Left ventricle myocardium inferior (tissue), 1 donor: ENCODE results near the gene PDK2. TPM values are rescaled to one million over a fixed set of nuclear protein-coding genes. Genes with fewer than 3 reads are reported as not detected.
A peak's percentile ranks its signal among the peaks of the same experiment; 100 is the strongest.

Experiments used
- DNase-seq: peaks from one replicate; pipeline ENCODE4 v3.0.0-alpha.2; 2020
- H3K27ac ChIP-seq: fragments of 200-600 bp; replicated peaks from 2 replicates; pipeline ENCODE4 v1.8.0; 2021
- H3K27me3 ChIP-seq: fragments of 200-600 bp; 2 replicates; pipeline ENCODE4 v1.8.0; 2021; ENCODE audit warnings: low read depth
- H3K36me3 ChIP-seq: fragments of 200-600 bp; 2 replicates; pipeline ENCODE4 v1.8.0; 2021
- H3K4me1 ChIP-seq: fragments of 200-600 bp; 2 replicates; pipeline ENCODE4 v1.8.0; 2021
- H3K4me3 ChIP-seq: fragments of 200-600 bp; 2 replicates; pipeline ENCODE4 v1.8.0; 2021; ENCODE audit warnings: mild to moderate bottlenecking, moderate library complexity
- H3K9me3 ChIP-seq: fragments of 200-600 bp; replicated peaks from 2 replicates; pipeline ENCODE4 v1.8.0; 2021
- intact Hi-C: fragments of 100-400 bp; cut with micrococcal nuclease; formaldehyde crosslinking; loops from one replicate; pipeline ENCODE4 v1.11.0; 2022
- total RNA-seq: library from RNA; stranded (reverse); fragmentation: NEBNext Ultra II Directional; extraction: Animal tissue kit (Norgen Biotek cat#: 25700); gene quantifications from one replicate; pipeline ENCODE4 v1.2.1, GENCODE V29; 2021
- TF ChIP-seq, protein P1 (sequence below): fragments of 200-600 bp; IDR thresholded peaks from 2 replicates; pipeline ENCODE4 v1.8.0; 2021; ENCODE audit warnings: antibody characterized with exemption, mild to moderate bottlenecking, borderline replicate concordance
- donor health status: DM: no; HTN: yes; CAD: no; lungs with severe emphysema.

The PDK2 gene
- total RNA-seq, 1 donor from 2014 or later, result 206 TPM

DNA sequence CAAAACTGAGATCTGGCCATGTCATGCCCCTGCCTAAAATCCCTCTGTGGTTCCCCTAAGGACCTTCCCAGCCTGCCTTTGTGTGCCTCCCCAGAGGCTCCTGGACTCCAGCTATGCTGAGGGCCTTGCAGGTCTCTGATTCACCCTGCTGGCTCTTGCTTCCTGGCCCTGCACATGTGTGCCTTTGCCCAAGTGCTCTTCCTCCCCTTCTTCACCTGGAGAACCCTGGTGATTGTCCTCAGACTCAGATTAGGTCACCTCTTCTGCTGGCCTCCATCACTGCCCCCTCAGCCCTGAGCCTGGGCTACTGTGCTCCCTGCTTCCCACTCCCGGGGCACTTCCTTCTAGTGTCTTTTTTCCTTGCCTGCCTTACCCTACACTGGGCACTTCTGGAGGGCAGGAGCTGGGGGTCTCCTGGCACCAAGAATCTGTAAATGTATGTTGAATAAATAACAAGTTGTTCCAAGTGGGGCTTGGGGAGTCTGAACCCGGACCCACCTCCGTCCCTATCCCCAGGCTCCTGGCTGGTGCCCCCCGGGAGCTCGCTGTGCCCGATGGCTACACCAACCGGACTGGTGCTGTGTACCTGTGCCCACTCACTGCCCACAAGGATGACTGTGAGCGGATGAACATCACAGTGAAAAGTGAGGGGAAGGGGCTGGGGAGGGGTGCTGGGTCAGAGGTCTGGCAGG, 31.4 kb upstream of the PDK2 start:
- DNase-seq, result no peak
- Histone ChIP-seq H3K27me3 (no peaks in the 10 kb centered on the region), H3K4me1 (peaks cover 92% of the 10 kb centered on the region), H3K9me3 (no peaks in the 10 kb centered on the region), H3K4me3 (no peak overlapping the region), H3K36me3 (no peaks in the 10 kb centered on the region), H3K27ac (peak overlapping the region; percentile 91)
- TF ChIP-seq, protein P1, sequence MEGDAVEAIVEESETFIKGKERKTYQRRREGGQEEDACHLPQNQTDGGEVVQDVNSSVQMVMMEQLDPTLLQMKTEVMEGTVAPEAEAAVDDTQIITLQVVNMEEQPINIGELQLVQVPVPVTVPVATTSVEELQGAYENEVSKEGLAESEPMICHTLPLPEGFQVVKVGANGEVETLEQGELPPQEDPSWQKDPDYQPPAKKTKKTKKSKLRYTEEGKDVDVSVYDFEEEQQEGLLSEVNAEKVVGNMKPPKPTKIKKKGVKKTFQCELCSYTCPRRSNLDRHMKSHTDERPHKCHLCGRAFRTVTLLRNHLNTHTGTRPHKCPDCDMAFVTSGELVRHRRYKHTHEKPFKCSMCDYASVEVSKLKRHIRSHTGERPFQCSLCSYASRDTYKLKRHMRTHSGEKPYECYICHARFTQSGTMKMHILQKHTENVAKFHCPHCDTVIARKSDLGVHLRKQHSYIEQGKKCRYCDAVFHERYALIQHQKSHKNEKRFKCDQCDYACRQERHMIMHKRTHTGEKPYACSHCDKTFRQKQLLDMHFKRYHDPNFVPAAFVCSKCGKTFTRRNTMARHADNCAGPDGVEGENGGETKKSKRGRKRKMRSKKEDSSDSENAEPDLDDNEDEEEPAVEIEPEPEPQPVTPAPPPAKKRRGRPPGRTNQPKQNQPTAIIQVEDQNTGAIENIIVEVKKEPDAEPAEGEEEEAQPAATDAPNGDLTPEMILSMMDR, result no peak
- intact Hi-C loops, result no loop called here

DNA sequence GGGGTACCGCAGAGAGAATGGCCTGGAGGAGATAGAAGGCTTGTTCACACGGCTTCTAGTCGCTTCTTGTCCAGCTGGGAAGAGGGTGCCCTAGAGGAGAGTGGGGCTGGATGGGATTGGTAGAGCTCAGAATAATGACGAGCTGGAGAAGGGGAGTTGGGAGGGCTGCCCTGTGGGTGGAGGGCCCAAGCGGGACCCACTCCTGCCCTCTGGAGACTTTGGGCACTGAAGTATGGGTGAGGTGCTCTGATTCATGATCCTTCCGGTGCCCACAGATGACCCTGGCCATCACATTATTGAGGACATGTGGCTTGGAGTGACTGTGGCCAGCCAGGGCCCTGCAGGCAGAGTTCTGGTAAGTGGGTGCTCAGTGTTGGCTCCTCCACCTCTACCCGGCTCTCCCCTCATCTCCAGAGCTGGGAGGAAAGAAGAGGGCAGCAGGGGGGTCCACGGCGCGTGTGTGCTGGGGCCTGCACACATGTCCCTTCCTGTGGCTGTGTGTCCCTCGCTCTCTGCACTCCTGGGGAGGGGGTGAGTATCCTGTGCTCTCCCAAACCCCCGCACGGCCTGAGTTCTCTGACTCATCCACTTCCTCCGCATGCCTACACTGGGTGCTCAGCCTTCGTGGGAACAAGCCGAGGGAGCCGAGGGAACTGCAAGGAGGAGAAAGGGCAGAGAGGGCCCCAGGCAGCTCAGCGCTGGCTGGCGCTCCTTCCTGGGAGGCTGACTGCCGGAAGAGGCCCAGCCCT, 30.7 kb upstream of the PDK2 start:
- TF ChIP-seq, protein P1, result no peak
- DNase-seq, result no peak
- H3K27ac ChIP-seq, result peak overlapping the region; percentile 91
- H3K9me3 ChIP-seq, result no peaks in the 10 kb centered on the region
- H3K27me3 ChIP-seq, result no peaks in the 10 kb centered on the region
- H3K4me3 ChIP-seq, result no peak overlapping the region
- intact Hi-C loops, result no loop called here
- H3K4me1 ChIP-seq, result peaks cover 85% of the 10 kb centered on the region
- peaks cover 6% of the 10 kb centered on the region for H3K36me3 ChIP-seq

DNA sequence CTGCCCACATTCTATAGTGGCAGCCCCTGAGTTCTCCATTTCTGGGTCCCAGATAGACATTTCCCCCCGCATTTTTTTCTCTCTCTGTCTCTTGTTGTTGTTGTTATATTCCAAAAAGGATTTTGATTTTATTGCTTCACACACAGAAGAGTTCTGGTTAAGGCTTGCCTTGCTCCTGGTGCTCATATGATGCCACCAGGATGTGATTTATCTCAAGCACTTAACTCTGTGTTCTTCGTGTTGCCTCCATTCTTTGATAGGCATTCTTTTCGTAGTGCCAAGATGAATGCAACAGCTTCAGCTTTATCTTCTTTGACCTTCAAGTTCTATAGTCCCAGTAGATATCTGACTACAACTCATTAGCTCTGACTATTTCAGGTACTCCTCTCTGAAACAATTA, 30.1 kb upstream of the PDK2 start:
- H3K4me3 ChIP-seq, result no peak overlapping the region
- H3K27ac ChIP-seq, result peak overlapping the region; percentile 91
- H3K9me3 ChIP-seq, result no peaks in the 10 kb centered on the region
- peaks cover 79% of the 10 kb centered on the region for H3K4me1 ChIP-seq
- peaks cover 11% of the 10 kb centered on the region for H3K36me3 ChIP-seq
- TF ChIP-seq, protein P1, result no peak
- DNase-seq, result no peak
- no peaks in the 10 kb centered on the region for H3K27me3 ChIP-seq
- intact Hi-C loops, result no loop called here

DNA sequence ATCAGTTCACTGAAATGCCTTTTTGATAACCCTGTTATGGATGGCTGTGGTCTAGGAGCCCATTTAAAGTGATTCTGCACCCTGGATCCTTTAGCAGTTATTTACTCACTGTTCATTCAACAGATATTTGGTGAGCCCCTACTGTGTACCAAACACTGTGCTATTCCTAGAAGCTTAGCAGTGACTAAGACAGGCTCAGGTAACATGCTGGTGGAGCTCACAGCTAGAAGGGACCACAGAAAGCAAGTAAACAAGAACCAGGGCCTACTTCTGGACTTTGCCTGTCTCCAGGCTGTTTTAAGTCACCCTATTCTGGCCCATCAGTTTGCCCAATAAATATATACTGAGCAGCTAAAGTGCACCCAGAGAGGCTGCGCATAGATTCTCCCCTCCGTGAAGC, 28.2 kb upstream of the PDK2 start:
- H3K27me3 ChIP-seq, result no peaks in the 10 kb centered on the region
- intact Hi-C loops, result no loop called here
- H3K27ac ChIP-seq, result peak overlapping the region; percentile 91
- no peak overlapping the region for H3K4me3 ChIP-seq
- TF ChIP-seq, protein P1, result no peak
- no peaks in the 10 kb centered on the region for H3K9me3 ChIP-seq
- peaks cover 60% of the 10 kb centered on the region for H3K4me1 ChIP-seq
- DNase-seq, result no peak
- peaks cover 28% of the 10 kb centered on the region for H3K36me3 ChIP-seq

DNA sequence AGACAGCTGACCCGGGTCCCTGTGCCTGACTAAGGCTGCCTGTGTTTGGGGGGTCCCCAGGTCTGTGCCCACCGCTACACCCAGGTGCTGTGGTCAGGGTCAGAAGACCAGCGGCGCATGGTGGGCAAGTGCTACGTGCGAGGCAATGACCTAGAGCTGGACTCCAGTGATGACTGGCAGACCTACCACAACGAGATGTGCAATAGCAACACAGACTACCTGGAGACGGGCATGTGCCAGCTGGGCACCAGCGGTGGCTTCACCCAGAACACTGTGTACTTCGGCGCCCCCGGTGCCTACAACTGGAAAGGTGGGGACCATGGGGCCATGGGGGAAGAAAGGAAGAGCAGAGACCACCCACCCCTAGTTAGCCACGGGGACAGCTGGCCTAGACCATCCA, 27.2 kb upstream of the PDK2 start:
- H3K9me3 ChIP-seq, result no peaks in the 10 kb centered on the region
- H3K27ac ChIP-seq, result no peak overlapping the region
- TF ChIP-seq, protein P1, result no peak
- no peaks in the 10 kb centered on the region for H3K27me3 ChIP-seq
- intact Hi-C loops, result no loop called here
- peaks cover 50% of the 10 kb centered on the region for H3K4me1 ChIP-seq
- DNase-seq, result no peak
- peaks cover 28% of the 10 kb centered on the region for H3K36me3 ChIP-seq
- H3K4me3 ChIP-seq, result no peak overlapping the region
